Esophagus squamous epithelium (tissue), 5 donors: ENCODE data around the gene ARAF. TPM values are rescaled to one million over a fixed set of nuclear protein-coding genes. Genes with fewer than 3 reads are reported as not detected.

Experiments
- DNase-seq: peaks from one replicate; lab custom pipeline; 2025; lab: John Stamatoyannopoulos, UW
- H3K27ac ChIP-seq, 4 donors: fragments of 200-600 bp; sonication (generic); one replicate each; pipeline ENCODE4 v1.5.1; 2016 to 2019; ENCODE audit warnings: mild to moderate bottlenecking in 1 of 4
- H3K27me3 ChIP-seq, 4 donors: fragments of 200-600 bp; sonication (generic); 1 replicate in 3 of 4; 2 replicates in 1 of 4; pipeline versions ENCODE4 v1.5.1 to v1.6.0; 2017 to 2021; ENCODE audit warnings: antibody characterized with exemption in 1 of 4
- H3K36me3 ChIP-seq, 3 donors: fragments of 200-600 bp; sonication (generic); one replicate each; pipeline ENCODE4 v1.5.1; 2016 to 2019
- H3K4me1 ChIP-seq, 3 donors: fragments of 200-600 bp; sonication (generic); one replicate each; pipeline ENCODE4 v1.5.1; 2017 to 2019
- H3K4me3 ChIP-seq, 4 donors: fragments of 200-600 bp; sonication (generic); 1 replicate in 3 of 4; 2 replicates in 1 of 4; pipeline ENCODE4 v1.5.1; 2016 to 2019; ENCODE audit warnings: mild to moderate bottlenecking in 2 of 4, moderate library complexity in 1 of 4
- H3K9me3 ChIP-seq, 3 donors: fragments of 200-600 bp; sonication (generic); one replicate each; pipeline ENCODE4 v1.5.1; 2016 to 2019
- POLR2A ChIP-seq, 4 donors: fragments of 450-650 bp; IDR thresholded peaks; one replicate each; pipeline ENCODE4 v1.6.1; 2017; ENCODE audit warnings: antibody characterized with exemption in 4 of 4, mild to moderate bottlenecking in 4 of 4, moderate library complexity in 3 of 4
- WGBS, 2 donors: methylation state at CpG; one replicate each; pipeline ENCODE4 v1.1.5; 2018; 5-methylcytosine and 5-hydroxymethylcytosine counted together
- intact Hi-C: fragments of 100-400 bp; cut with DNase I; formaldehyde crosslinking; loops from one replicate; pipeline ENCODE4 v1.15.0; 2022
- total RNA-seq, 4 donors: library from RNA; depleted of rRNA; stranded (reverse); fragments of >200 nt; gene quantifications; one replicate each; pipeline ENCODE4 v1.1.0, GENCODE V29; 2016
- TF ChIP-seq, protein P1 (sequence below), 6 experiments: fragments of 450-650 bp in 4 of 6; fragments of 200-600 bp in 2 of 6; sonication (generic) in 2 of 6; IDR thresholded peaks; one replicate each; pipeline ENCODE4 v1.5.1; 2016 to 2019; ENCODE audit warnings: antibody characterized with exemption in 6 of 6, mild to moderate bottlenecking in 4 of 6, moderate library complexity in 4 of 6
- donor health status: DM: yes; HTN: yes; CAD: no.

Gene ARAF
- total RNA-seq, 4 donors from 2014 or later: 19.8 to 37.4 (median 24.0) TPM

DNA sequence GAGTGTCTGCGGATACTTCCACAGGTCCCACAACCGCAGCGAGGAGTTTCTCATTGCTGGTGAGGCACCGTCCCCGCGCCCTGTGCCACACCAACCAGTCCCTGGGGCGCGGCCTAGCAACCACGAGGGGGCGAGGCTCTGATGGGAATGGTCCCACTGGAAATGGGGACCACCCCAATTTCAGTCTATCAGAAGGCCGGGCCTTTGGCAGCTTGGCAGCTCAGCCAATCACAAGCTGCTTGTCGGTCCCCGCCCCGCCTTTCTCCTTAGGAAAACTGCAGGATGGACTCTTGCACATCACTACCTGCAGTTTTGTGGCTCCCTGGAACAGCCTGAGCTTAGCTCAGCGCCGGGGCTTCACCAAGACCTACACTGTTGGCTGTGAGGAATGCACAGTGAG is 24.3 kb downstream of the ARAF start:
- H3K27ac ChIP-seq: no peak overlapping the region
- no peak overlapping the region for H3K4me3 ChIP-seq
- no CpG with 5 or more reads among the region's 16 CpGs for WGBS, 2 donors
- no peaks in the 10 kb centered on the region for H3K27me3 ChIP-seq
- H3K36me3 ChIP-seq: no peaks in the 10 kb centered on the region
- peaks cover 0 to 23% (median 7%) of the 10 kb centered on the region in 3 donors for H3K4me1 ChIP-seq
- TF ChIP-seq, protein P1, sequence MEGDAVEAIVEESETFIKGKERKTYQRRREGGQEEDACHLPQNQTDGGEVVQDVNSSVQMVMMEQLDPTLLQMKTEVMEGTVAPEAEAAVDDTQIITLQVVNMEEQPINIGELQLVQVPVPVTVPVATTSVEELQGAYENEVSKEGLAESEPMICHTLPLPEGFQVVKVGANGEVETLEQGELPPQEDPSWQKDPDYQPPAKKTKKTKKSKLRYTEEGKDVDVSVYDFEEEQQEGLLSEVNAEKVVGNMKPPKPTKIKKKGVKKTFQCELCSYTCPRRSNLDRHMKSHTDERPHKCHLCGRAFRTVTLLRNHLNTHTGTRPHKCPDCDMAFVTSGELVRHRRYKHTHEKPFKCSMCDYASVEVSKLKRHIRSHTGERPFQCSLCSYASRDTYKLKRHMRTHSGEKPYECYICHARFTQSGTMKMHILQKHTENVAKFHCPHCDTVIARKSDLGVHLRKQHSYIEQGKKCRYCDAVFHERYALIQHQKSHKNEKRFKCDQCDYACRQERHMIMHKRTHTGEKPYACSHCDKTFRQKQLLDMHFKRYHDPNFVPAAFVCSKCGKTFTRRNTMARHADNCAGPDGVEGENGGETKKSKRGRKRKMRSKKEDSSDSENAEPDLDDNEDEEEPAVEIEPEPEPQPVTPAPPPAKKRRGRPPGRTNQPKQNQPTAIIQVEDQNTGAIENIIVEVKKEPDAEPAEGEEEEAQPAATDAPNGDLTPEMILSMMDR (IDR thresholded peaks at IDR 0.05): no peak
- H3K9me3 ChIP-seq: no peaks in the 10 kb centered on the region
- intact Hi-C loops: no loop called here
- DNase-seq: no peak

DNA sequence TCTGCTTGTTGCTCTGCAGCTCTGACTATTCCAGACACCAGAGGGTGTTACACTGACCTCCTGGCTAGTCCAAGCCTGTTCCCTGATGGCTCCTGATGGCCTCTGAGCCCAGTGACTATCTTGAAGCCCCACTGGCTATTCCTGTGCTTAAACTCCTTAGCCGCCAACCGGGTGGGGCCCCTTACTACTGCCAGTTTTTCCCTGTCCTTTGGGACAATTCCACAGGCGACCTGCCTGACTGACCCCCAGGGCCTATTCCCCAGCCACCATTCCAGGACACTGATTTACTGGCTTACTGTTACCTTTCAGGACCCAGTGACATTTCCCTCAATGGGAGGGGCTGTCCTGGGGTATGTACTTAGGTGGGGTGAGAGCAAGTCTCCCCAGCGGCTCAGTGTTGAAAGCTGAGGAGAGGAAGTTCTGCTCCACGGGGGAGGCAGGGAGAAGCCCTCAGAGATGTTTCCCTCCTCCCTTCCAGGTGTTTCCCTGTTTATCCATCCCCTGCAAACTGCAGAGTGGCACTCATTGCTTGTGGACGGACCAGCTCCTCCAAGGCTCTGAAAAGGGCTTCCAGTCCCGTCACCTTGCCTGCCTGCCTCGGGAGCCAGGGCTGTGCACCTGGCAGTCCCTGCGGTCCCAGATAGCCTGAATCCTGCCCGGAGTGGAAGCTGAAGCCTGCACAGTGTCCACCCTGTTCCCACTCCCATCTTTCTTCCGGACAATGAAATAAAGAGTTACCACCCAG is 25.2 kb downstream of the ARAF start:
- DNase-seq: no peak
- H3K4me1 ChIP-seq: peaks cover 0 to 23% (median 7%) of the 10 kb centered on the region in 3 donors
- intact Hi-C loops: no loop called here

DNA sequence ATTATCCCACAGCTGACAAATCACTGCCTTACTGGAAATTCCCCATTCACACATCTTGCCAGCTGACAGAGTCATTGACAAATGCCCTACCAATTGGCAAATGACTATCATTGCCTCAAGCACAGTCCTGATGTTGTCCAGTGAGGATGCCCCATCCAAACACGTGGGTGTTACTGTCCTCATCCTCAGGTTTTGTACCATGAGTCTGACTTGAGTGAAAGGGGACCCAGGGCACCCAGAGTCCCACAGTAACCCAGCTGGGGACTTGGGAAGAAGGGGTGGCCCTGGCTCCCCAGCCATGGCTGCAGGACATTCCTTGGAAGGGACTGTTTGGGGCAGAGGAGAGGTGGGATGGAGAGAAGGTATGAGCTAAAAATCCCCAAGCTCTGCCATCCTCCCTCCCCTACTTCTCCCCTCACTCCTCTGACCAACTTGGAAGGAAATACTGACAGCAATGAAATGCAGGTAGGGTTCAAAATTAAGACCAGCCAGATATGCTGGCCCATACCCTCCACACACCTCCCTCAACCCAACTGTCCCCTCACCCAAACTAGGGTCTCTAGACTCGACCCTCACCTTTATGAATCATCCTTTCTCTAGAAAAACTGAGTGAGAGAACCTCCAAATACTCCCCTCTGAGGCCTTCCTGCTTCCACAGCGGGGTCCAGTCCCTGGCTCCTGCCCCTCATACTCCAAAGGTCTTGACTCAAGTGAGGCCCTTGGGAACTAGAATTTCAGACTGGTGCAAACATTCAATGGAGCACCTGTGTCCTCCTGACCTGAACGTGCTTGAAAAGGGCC is 26.3 kb downstream of the ARAF start:
- intact Hi-C loops: no loop called here
- Histone ChIP-seq H3K36me3 (no peaks in the 10 kb centered on the region), H3K9me3 (no peaks in the 10 kb centered on the region), H3K27me3 (no peaks in the 10 kb centered on the region), H3K4me3 (no peak overlapping the region), H3K4me1 (peaks cover 0 to 17% (median 7%) of the 10 kb centered on the region in 3 donors), H3K27ac (no peak overlapping the region)
- DNase-seq: no peak
- 45% methylated on average over 4 of the region's 4 CpGs; no CpG with 5 or more reads in 1 of the 2 donors for WGBS, 2 donors
- TF ChIP-seq POLR2A (IDR thresholded peaks at IDR 0.05): no peak
- TF ChIP-seq, protein P1 (IDR thresholded peaks at IDR 0.05): no peak

More for the DNA sequence above, 25.2 kb downstream of the ARAF start:
- no peak for TF ChIP-seq POLR2A (IDR thresholded peaks at IDR 0.05)
- TF ChIP-seq, protein P1 (IDR thresholded peaks at IDR 0.05): no peak
- no peak overlapping the region for H3K4me3 ChIP-seq
- WGBS, 2 donors: 60 to 69% methylated on average over 2 to 8 of the region's 11 CpGs
- H3K27me3 ChIP-seq: no peaks in the 10 kb centered on the region
- no peak overlapping the region for H3K27ac ChIP-seq
- H3K36me3 ChIP-seq: no peaks in the 10 kb centered on the region
- H3K9me3 ChIP-seq: no peaks in the 10 kb centered on the region

DNA sequence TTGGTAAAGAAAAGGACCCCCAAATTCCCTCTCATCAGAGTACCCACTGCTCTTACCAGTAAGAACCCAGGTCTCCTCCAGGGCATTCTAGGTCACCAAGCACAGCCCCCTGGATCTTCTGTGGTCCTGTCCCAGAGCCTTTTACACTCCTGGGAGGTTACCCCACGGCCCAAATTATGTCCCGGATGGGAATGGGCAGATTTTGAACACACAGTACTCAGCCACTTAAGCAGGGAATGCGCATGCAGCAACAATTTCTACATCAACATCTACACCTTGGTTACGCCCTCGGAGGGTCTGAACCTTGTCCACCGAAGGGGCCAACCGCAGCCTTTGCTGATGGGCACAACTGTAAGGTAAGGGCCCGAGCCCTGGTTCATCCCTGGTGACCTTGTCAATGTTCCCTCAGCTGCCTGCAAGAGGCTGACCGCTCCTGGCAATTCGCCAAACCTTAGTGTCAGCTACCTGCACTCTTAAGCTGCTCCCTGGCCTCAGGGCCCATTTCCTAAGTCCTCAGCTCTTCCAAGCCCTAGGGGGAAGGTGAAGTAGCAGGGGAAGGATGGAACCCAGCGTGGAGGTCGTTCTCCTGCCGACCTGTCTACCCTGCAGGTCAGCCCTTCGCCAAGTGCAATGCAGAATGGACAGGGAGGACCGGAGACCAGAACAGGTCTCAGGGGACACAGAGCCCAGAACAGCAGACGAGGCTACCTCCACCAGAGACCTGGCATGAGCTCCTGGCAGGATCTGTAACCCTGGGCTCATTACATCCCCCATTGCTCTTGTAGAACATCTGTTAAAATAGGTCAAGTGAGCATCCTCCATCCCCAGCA is 27.1 kb downstream of the ARAF start:
- TF ChIP-seq, protein P1 (IDR thresholded peaks at IDR 0.05): no peak
- TF ChIP-seq POLR2A (IDR thresholded peaks at IDR 0.05): no peak
- DNase-seq: no peak
- Histone ChIP-seq H3K27ac (no peak overlapping the region), H3K36me3 (no peaks in the 10 kb centered on the region), H3K27me3 (no peaks in the 10 kb centered on the region), H3K4me3 (no peak overlapping the region), H3K9me3 (no peaks in the 10 kb centered on the region), H3K4me1 (peaks cover 0 to 11% (median 5%) of the 10 kb centered on the region in 3 donors)
- 69 to 91% methylated on average over 4 to 10 of the region's 16 CpGs for WGBS, 2 donors
- intact Hi-C loops: no loop called here
